T1000 (cell line): ENCODE data around the gene ATP5PB.
A peak's percentile ranks its signal among the peaks of the same experiment; 100 is the strongest.

ENCODE experiments used
- DNase-seq: peaks from one replicate; lab custom pipeline; 2025; ENCODE audit warnings: mixed read lengths; lab: John Stamatoyannopoulos, UW

ATP5PB gene

DNA sequence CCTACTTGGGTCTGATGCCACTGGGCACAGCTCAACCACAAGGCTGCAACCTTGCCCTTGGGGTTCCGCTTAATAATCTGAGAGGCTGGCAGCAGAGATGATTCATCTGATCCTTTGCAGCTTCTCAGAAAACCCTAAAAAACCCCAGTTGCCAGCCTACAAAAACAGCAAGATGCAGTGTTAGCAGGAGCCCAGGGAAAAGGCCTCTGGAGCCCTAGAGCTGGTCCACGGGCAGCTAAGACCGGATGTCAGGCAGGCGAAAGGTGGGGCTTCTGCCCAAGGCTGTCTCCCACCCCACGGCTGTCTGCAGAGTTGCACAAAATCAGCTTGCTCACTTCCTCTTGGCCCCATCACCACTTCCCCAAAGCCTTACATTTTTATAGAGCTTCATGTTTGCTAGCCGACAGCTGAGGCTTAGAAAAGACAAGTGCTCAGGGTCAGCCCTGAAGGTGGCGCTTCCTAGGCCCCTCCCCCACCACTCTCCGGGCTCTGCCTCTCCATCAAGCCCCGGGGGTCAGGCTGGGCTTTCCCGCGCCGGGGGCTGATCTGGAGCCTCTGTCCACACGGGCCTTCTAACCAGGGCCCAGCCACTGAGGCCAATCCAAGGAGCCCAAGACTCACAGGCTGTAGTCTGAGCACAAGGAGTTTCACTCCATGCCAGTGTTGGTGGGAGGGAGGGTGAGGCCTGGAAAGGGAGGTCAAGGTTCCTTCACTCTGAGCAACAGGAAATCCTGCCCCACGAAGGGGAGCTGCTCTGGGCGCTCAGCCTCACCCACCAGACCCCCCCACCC is 58.3 kb downstream of the ATP5PB start:
- DNase-seq = peak; percentile 61

DNA sequence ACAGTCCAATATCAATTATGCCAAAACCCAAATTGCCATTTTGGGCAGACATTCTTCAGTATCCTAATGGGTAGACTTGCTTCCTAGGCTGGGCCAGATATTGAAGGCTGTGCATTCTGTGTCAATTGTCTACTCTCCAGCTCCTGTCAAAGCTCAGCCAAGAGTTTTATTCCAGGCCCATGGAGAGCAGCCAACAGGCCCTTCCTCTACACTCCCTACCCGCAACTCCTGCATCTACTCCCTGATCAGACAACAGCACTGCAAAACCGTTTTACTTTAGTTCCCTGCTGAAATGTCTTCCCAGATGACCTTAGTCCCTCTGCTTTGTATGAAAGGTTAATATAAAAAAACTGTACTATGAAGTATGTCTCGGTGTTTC is 60.7 kb downstream of the ATP5PB start:
- no peak for DNase-seq

DNA sequence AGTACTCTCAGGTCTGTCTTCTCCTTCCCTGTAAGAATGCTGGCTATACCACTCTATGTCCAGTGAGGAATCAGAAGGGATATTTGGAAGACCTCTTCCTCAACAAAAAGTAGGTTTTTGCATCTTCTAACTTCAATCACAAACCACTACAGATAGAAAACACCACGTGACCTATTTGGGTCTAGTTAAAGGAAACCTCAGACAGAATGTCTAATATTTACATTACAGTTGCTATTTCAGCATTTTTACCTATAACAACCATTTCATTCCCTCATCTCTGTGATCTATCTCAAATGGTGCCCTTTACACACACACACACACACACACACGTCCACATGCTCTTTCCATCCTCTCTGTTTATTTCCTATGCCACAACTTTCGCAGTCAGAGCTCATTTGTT is 62.1 kb downstream of the ATP5PB start:
- DNase-seq = no peak
